HEK293T (cell line): ENCODE data around the gene OR2F1.

Experiments
- CTCF ChIA-PET: fragments of 350-600 bp; formaldehyde crosslinking; extraction: SDS; loops from one replicate; lab custom pipeline; 2021; ENCODE audit warnings: antibody characterized with exemption, inconsistent platforms; lab: Yijun Ruan, JAX
- POLR2A ChIA-PET: fragments of 350-600 bp; formaldehyde crosslinking; extraction: SDS; loops from one replicate; lab custom pipeline; 2020; ENCODE audit warnings: antibody characterized with exemption, inconsistent platforms; lab: Yijun Ruan, JAX
- DNase-seq: peaks from one replicate; pipeline ENCODE4 v3.0.0; 2012; ENCODE audit warnings: mixed read lengths; ENCODE audit errors: extremely low spot score
- ARNT ChIP-seq: fragments of 450-650 bp; IDR thresholded peaks from 2 replicates; pipeline ENCODE4 v1.6.1; 2017; ENCODE audit warnings: mild to moderate bottlenecking
- BHLHE40 ChIP-seq: fragments of 450-650 bp; IDR thresholded peaks from 2 replicates; pipeline ENCODE4 v1.6.1; 2016; ENCODE audit warnings: mild to moderate bottlenecking, moderate library complexity, borderline replicate concordance
- CTBP1 ChIP-seq: fragments of 450-650 bp; IDR thresholded peaks from 2 replicates; pipeline ENCODE4 v1.6.1; 2016; ENCODE audit warnings: borderline replicate concordance
- ELF4 ChIP-seq: fragments of 450-650 bp; IDR thresholded peaks from 2 replicates; pipeline ENCODE4 v1.6.1; 2017; ENCODE audit warnings: antibody characterized with exemption
- FOXA1 ChIP-seq: fragments of 450-650 bp; IDR thresholded peaks from 2 replicates; pipeline ENCODE4 v1.6.1; 2016; ENCODE audit warnings: mild to moderate bottlenecking
- FOXK2 ChIP-seq: fragments of 450-650 bp; IDR thresholded peaks from 2 replicates; pipeline ENCODE4 v1.6.1; 2016; ENCODE audit warnings: mild to moderate bottlenecking
- FOXM1 ChIP-seq: fragments of 450-650 bp; IDR thresholded peaks from 2 replicates; pipeline ENCODE4 v1.6.1; 2017; ENCODE audit warnings: mild to moderate bottlenecking, borderline replicate concordance
- HDGF ChIP-seq: fragments of 450-650 bp; IDR thresholded peaks from 2 replicates; pipeline ENCODE4 v1.6.1; 2017; ENCODE audit warnings: antibody characterized with exemption, borderline replicate concordance
- L3MBTL2 ChIP-seq: fragments of 450-650 bp; conservative IDR thresholded peaks from 2 replicates; pipeline ENCODE4 v1.6.1; 2016; ENCODE audit warnings: mild to moderate bottlenecking
- LEF1 ChIP-seq: fragments of 450-650 bp; IDR thresholded peaks from 2 replicates; pipeline ENCODE4 v1.6.1; 2017; ENCODE audit warnings: mild to moderate bottlenecking, borderline replicate concordance
- NFRKB ChIP-seq: fragments of 450-650 bp; IDR thresholded peaks from 2 replicates; pipeline ENCODE4 v1.6.1; 2016; ENCODE audit warnings: mild to moderate bottlenecking, moderate library complexity
- SP1 ChIP-seq: fragments of 450-650 bp; IDR thresholded peaks from 2 replicates; pipeline ENCODE4 v1.6.1; 2017
- SUZ12 ChIP-seq: fragments of 450-650 bp; IDR thresholded peaks from 2 replicates; pipeline ENCODE4 v1.6.1; 2016; ENCODE audit warnings: mild to moderate bottlenecking
- TARDBP ChIP-seq: fragments of 450-650 bp; IDR thresholded peaks from 2 replicates; pipeline ENCODE4 v1.6.1; 2016
- ZNF384 ChIP-seq: fragments of 450-650 bp; IDR thresholded peaks from 2 replicates; pipeline ENCODE4 v1.6.1; 2016
- TF ChIP-seq, protein P1 (sequence below): fragments of 450-650 bp; IDR thresholded peaks from 2 replicates; pipeline ENCODE4 v1.6.1; 2016

Gene OR2F1

DNA sequence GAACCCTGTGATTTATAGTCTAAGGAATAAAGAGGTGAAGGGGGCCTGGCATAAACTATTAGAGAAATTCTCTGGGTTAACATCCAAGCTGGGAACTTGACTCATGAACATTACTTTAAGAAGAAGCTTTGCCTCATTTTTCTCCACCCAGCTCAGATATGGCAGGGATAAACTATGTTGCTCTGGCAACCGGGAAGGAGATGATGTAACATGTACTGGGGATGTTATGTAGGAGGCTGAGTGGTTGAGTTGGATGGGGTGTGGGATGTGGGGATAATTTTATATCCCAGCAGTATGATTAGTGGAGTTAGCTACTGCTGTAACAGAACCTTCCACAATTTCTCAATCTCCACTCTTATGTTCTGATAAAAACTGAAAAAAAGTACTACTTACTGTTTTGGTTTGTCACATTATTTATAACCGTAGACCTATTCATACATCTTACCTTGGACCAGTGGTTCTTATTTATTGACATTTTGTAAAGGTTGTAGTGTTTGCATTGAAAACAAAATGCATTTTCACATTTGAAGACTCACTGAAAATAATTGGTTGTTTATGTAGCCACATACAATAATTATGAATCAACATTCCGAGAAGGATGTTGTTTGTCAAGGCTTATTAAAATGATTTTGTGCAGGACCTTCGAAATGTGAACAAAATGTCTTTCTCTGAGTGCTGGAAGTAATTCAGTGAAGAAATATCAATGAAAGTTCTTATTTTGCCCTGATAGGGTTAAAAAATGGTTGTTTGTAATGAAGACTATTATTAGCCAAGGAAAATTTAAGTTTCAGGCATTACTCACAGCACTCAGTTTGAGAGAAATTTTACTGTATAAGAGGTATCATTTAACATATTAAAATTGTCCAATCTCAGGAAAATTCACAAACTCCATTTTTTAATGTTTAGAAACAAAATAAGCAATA, 18.3 kb upstream of the OR2F1 start:
- TF ChIP-seq SUZ12 (no peak), LEF1 (no peak), FOXA1 (no peak), NFRKB (no peak), ELF4 (no peak)
- ChIA-PET POLR2A (no interaction called here), CTCF (no interaction called here)
- no peak for DNase-seq

GRCh38 chr7:143938379-143939243, 16.0 kb upstream of the OR2F1 start:
- TF ChIP-seq L3MBTL2 (no peak), FOXA1 (no peak), CTBP1 (no peak), NFRKB (no peak), SUZ12 (no peak), ZNF384 (no peak), FOXK2 (no peak), LEF1 (no peak), SP1 (no peak), FOXM1 (no peak), ELF4 (no peak), BHLHE40 (no peak), TARDBP (no peak), HDGF (no peak), ARNT (no peak)
- TF ChIP-seq, protein P1, sequence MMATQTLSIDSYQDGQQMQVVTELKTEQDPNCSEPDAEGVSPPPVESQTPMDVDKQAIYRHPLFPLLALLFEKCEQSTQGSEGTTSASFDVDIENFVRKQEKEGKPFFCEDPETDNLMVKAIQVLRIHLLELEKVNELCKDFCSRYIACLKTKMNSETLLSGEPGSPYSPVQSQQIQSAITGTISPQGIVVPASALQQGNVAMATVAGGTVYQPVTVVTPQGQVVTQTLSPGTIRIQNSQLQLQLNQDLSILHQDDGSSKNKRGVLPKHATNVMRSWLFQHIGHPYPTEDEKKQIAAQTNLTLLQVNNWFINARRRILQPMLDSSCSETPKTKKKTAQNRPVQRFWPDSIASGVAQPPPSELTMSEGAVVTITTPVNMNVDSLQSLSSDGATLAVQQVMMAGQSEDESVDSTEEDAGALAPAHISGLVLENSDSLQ, result no peak
- ChIA-PET POLR2A (no interaction called here), CTCF (no interaction called here)

DNA sequence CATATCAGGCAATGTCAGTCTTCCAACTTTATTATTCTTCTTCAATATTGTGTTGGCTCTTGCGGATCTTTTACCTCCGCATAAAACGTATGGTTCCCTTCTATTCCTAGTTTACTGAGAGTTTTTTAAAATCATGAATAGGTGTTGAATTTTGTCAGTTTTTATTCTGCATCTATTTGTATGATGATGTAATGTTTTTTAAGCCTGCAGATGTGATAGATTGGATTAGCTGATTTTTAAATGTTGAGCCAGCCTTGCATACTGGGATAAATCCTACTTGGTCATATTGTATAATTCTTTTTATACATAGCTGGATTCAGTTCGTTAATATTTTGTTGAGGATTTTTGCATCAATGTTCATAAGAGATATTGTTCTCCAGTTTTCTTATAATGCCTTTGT, 9.2 kb upstream of the OR2F1 start:
- DNase-seq, result no peak
- ChIA-PET CTCF (no interaction called here), POLR2A (no interaction called here)
- no peak for TF ChIP-seq TARDBP
- TF ChIP-seq FOXK2, result no peak
- TF ChIP-seq ELF4, result no peak
- no peak for TF ChIP-seq ZNF384
- no peak for TF ChIP-seq L3MBTL2
- no peak for TF ChIP-seq SP1
- TF ChIP-seq FOXM1, result no peak
- no peak for TF ChIP-seq BHLHE40
- no peak for TF ChIP-seq FOXA1
- no peak for TF ChIP-seq NFRKB
- TF ChIP-seq SUZ12, result no peak
- TF ChIP-seq CTBP1, result no peak
- no peak for TF ChIP-seq LEF1
- TF ChIP-seq, protein P1, result no peak
- TF ChIP-seq ARNT, result no peak
- no peak for TF ChIP-seq HDGF

More at GRCh38 chr7:143938379-143939243, 16.0 kb upstream of the OR2F1 start:
- DNase-seq, result no peak

DNA sequence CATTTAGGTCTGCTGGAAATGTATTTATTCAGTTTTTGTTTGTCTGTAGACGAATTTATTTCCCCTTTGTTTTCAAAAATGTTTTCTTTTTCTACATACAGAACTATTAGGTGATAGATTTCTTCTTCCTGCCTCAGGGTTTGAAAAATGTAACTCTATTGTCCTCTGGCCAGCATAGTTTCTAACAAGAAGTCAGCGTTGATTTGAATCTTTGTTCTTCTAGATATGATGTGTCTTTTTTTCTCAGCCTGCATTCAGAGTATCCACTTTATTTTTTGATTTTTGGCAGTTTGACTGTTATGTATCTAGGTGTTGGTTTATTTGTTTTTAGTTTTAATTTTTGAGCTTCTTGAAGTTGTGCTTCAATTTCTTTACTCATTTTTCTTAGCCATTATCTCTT, 7.5 kb upstream of the OR2F1 start:
- no peak for TF ChIP-seq ELF4
- TF ChIP-seq NFRKB, result no peak
- TF ChIP-seq LEF1, result no peak
- TF ChIP-seq FOXK2, result no peak
- TF ChIP-seq SUZ12, result no peak
- TF ChIP-seq BHLHE40, result no peak
- TF ChIP-seq FOXM1, result no peak
- TF ChIP-seq FOXA1, result no peak
- TF ChIP-seq CTBP1, result no peak
- no peak for TF ChIP-seq ZNF384
- no peak for TF ChIP-seq TARDBP
- TF ChIP-seq L3MBTL2, result no peak
- TF ChIP-seq HDGF, result no peak
- TF ChIP-seq, protein P1, result no peak
- no peak for TF ChIP-seq ARNT
- TF ChIP-seq SP1, result no peak
- ChIA-PET CTCF (no interaction called here), POLR2A (no interaction called here)
- DNase-seq, result no peak

DNA sequence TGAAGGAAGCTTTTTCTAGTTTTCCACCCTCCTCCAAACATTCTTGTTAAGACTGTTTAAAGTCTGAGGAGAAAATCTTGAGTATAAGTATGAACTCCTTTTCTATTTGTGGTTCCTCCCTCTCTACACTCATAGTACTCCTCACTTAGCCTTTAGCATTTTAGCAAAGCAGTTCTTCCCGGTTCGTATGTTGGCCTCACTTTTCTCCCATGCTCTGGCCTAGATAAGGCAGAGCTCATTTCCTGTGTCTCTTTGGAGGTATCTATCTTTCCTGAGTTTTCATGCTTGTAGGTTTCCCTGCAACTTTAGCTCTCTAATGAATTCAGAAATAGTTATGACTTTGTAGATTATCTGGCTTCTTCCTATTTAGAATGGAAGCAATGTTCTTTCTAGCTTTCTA, 5.9 kb upstream of the OR2F1 start:
- ChIA-PET CTCF (no interaction called here), POLR2A (no interaction called here)
- DNase-seq, result no peak
- no peak for TF ChIP-seq LEF1
- TF ChIP-seq, protein P1, result no peak
- no peak for TF ChIP-seq SP1
- no peak for TF ChIP-seq FOXM1
- no peak for TF ChIP-seq BHLHE40
- no peak for TF ChIP-seq FOXK2
- no peak for TF ChIP-seq TARDBP
- no peak for TF ChIP-seq SUZ12
- no peak for TF ChIP-seq HDGF
- no peak for TF ChIP-seq ZNF384
- TF ChIP-seq FOXA1, result no peak
- no peak for TF ChIP-seq L3MBTL2
- no peak for TF ChIP-seq NFRKB
- no peak for TF ChIP-seq ELF4
- no peak for TF ChIP-seq ARNT
- TF ChIP-seq CTBP1, result no peak
